HG03175 (cell line): ENCODE data around the gene PFDN1.
"Not testable (repeated sequence)": the region's sequence is repeated elsewhere in the genome, so short reads cannot be mapped to it uniquely, and the experiment has no call there.

Experiments used
- ATAC-seq: cut with Tn5 transposase; IDR thresholded peaks from one replicate; pipeline ENCODE4 v1.9.1; 2021; ENCODE audit warnings: mild to moderate bottlenecking, moderate library complexity; ENCODE audit not compliant: unreplicated experiment

The PFDN1 gene

GRCh38 chr5:140219068-140219991 lies 83.6 kb downstream of the PFDN1 start:
- peak; percentile 8 for ATAC-seq

- ATAC-seq, result no peak
These were observed 85.4 kb downstream of the PFDN1 start for GRCh38 chr5:140217299-140218026.

GRCh38 chr5:140216478-140217074 lies 86.3 kb downstream of the PFDN1 start:
- ATAC-seq, result no peak

- ATAC-seq, result no peak
These were observed 87.6 kb downstream of the PFDN1 start for GRCh38 chr5:140215276-140215675.

- no peak for ATAC-seq
These were observed 88.1 kb downstream of the PFDN1 start for GRCh38 chr5:140214831-140215230.

- ATAC-seq, result no peak
These were observed 89.4 kb downstream of the PFDN1 start for GRCh38 chr5:140213370-140213983.

- ATAC-seq, result no peak
These were observed 94.8 kb downstream of the PFDN1 start for GRCh38 chr5:140208065-140208464.

- ATAC-seq, result peak; percentile 62
These were observed 95.5 kb downstream of the PFDN1 start for GRCh38 chr5:140207250-140207964.

- ATAC-seq, result no peak
These were observed 96.9 kb downstream of the PFDN1 start for GRCh38 chr5:140205952-140206351.

GRCh38 chr5:140205216-140205615 lies 97.7 kb downstream of the PFDN1 start:
- ATAC-seq, result no peak

- no peak for ATAC-seq
These were observed 100.3 kb downstream of the PFDN1 start for GRCh38 chr5:140202610-140203009.

- ATAC-seq, result no peak
These were observed 100.8 kb downstream of the PFDN1 start for GRCh38 chr5:140202078-140202477.

- not testable (repeated sequence) for ATAC-seq
These were observed 104.0 kb downstream of the PFDN1 start for GRCh38 chr5:140198915-140199314.

- ATAC-seq, result no peak
These were observed 105.9 kb downstream of the PFDN1 start for GRCh38 chr5:140197023-140197422.

- ATAC-seq, result no peak
These were observed 106.6 kb downstream of the PFDN1 start for GRCh38 chr5:140196115-140196814.
